T-cell (primary cell): Measurements from ENCODE around the gene PARP11. TPM values are rescaled to one million over a fixed set of nuclear protein-coding genes. Genes with fewer than 3 reads are reported as not detected.

Experiments
- ATAC-seq, 4 experiments: fragments of 200-7000 bp in 3 of 4; fragments of 150-1000 bp in 1 of 4; cut with Tn5 transposase; replicated peaks in 1 of 4; 1 replicate in 3 of 4; 2 replicates in 1 of 4; pipeline ENCODE4 v1.10.0; 2021; ENCODE audit warnings: moderate library complexity in 3 of 4, mild to moderate bottlenecking in 2 of 4, moderate number of reproducible peaks in 1 of 4
- CTCF ChIA-PET, 2 donors: fragments of 300-600 bp; sonication (Branson Sonifier 250); formaldehyde crosslinking; loops; one replicate each; lab custom pipeline; 2022; ENCODE audit warnings: antibody characterized with exemption in 2 of 2; lab: Charles Lee
- POLR2A ChIA-PET, 2 donors: fragments of 300-600 bp; sonication (Branson Sonifier 250); formaldehyde crosslinking; loops; one replicate each; lab custom pipeline; 2022; ENCODE audit warnings: antibody characterized with exemption in 2 of 2; lab: Charles Lee
- DNase-seq, 35 experiments: peaks; one replicate each; pipeline versions ENCODE4 v3.0.0 to v3.0.0-alpha.2; 2013 to 2023
- H3K27ac ChIP-seq: one replicate; pipeline ENCODE4 v1.5.1; 2013; ENCODE audit warnings: low read length
- H3K27me3 ChIP-seq, 2 experiments: replicated peaks in 1 of 2; 1 replicate in 1 of 2; 2 replicates in 1 of 2; pipeline versions ENCODE4 v1.6.1 to v1.7.0; 2013; ENCODE audit warnings: low read length in 1 of 2, mixed read lengths in 1 of 2; ENCODE audit not compliant: control insufficient read depth in 2 of 2, insufficient read depth in 2 of 2; ENCODE audit errors: extremely low read depth in 1 of 2
- H3K36me3 ChIP-seq, 2 donors: 1 replicate in 1 of 2; 2 replicates in 1 of 2; pipeline versions ENCODE4 v1.6.1 to v1.7.0; 2013; ENCODE audit warnings: low read length in 1 of 2; ENCODE audit not compliant: control insufficient read depth in 2 of 2, insufficient read depth in 1 of 2; ENCODE audit errors: extremely low read depth in 1 of 2
- H3K4me1 ChIP-seq, 2 experiments: 1 replicate in 1 of 2; 2 replicates in 1 of 2; pipeline versions ENCODE4 v1.6.1 to v1.7.0; 2013; ENCODE audit warnings: low read length in 2 of 2, mixed read lengths in 1 of 2; ENCODE audit not compliant: insufficient read depth in 2 of 2, control insufficient read depth in 1 of 2; ENCODE audit errors: extremely low read depth in 1 of 2
- H3K4me3 ChIP-seq, 2 donors: 1 replicate in 1 of 2; 2 replicates in 1 of 2; pipeline versions ENCODE4 v1.5.1 to v1.7.0; 2013; ENCODE audit warnings: mild to moderate bottlenecking in 2 of 2, low read length in 1 of 2, moderate library complexity in 1 of 2; ENCODE audit not compliant: control insufficient read depth in 1 of 2; ENCODE audit errors: extremely low read depth in 1 of 2
- H3K9me3 ChIP-seq: 2 replicates; pipeline ENCODE4 v1.7.0; 2013
- H3K27ac Mint-ChIP-seq, 2 donors: one replicate each; pipeline ENCODE4 v1.8.0; 2020 to 2021; ENCODE audit warnings: mild to moderate bottlenecking in 2 of 2, mixed read lengths in 2 of 2
- H3K27me3 Mint-ChIP-seq, 2 donors: one replicate each; pipeline ENCODE4 v1.8.0; 2021 to 2022; ENCODE audit warnings: mixed read lengths in 2 of 2
- H3K36me3 Mint-ChIP-seq: one replicate; pipeline ENCODE4 v1.8.0; 2021; ENCODE audit warnings: mixed read lengths
- H3K4me1 Mint-ChIP-seq, 3 donors: one replicate each; pipeline ENCODE4 v1.8.0; 2020 to 2022; ENCODE audit warnings: mixed read lengths in 3 of 3, mild to moderate bottlenecking in 1 of 3
- H3K4me3 Mint-ChIP-seq, 3 donors: one replicate each; pipeline ENCODE4 v1.8.0; 2020 to 2022; ENCODE audit warnings: mild to moderate bottlenecking in 3 of 3, mixed read lengths in 3 of 3, moderate library complexity in 3 of 3
- H3K9me3 Mint-ChIP-seq, 3 donors: one replicate each; pipeline ENCODE4 v1.8.0; 2020 to 2022; ENCODE audit warnings: mixed read lengths in 3 of 3
- WGBS: methylation state at CpG from one replicate; pipeline ENCODE4 v1.1.5; 2013; ENCODE audit warnings: missing lambda C conversion rate; ENCODE audit not compliant: insufficient coverage; 5-methylcytosine and 5-hydroxymethylcytosine counted together
- total RNA-seq, 35 experiments: library from RNA in 6 of 35; stranded (reverse) in 6 of 35; fragments of 120-200 nt in 1 of 35; gene quantifications; one replicate each; pipeline versions ENCODE4 v1.2.1 to v1.2.4 and lab custom pipeline; 2013 to 2026

Gene PARP11
- total RNA-seq, 5 donors from 2014 or later (not counting 1 experiment from before 2014, with no cell fraction given), result 24.9 to 30.2 (median 26.3) TPM

DNA sequence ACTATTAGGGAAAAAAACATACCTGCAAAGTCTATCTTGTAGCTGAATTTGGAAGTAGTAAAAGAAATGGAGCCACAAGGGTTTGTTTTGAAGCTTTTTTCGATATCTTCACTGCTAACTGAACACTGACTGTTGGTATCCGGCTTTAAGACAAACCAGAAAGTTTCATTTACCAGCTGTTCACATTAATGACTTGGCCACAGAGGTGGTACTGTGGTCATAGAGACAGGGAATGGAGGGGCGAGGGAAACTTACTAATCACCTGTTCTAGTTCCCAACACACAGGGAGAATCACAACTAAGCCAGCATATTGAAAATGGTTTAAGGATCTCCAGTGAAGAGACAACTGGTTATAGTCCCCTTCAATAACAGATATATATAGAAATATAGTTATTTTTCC, 44.3 kb downstream of the PARP11 start:
- Mint-ChIP-seq H3K27ac (no peak overlapping the region), H3K36me3 (peaks cover 30% of the 10 kb centered on the region), H3K27me3 (no peaks in the 10 kb centered on the region), H3K9me3 (no peaks in the 10 kb centered on the region), H3K4me3 (no peak overlapping the region), H3K4me1 (peaks cover 7 to 23% (median 17%) of the 10 kb centered on the region in 3 donors)
- ChIA-PET CTCF (interaction anchor here in 1 of 2 donors (0.6 kb wide), 1 partner anchor 446 kb away, joined by 6 read pairs; no protein-coding TSS in a partner anchor), POLR2A (no interaction called here)
- Histone ChIP-seq H3K36me3 (peaks cover 0 to 34% of the 10 kb centered on the region in 2 donors), H3K4me3 (no peak overlapping the region), H3K4me1 (peaks cover 2 to 3% of the 10 kb centered on the region in 2 experiments), H3K27me3 (no peaks in the 10 kb centered on the region), H3K9me3 (no peaks in the 10 kb centered on the region), H3K27ac (no peak overlapping the region)
- no peak for ATAC-seq
- DNase-seq, result no peak
- 100% methylated on average over 1 of the region's 3 CpGs for whole genome bisulfite sequencing

- 100% methylated on average over 1 of the region's 3 CpGs for WGBS
- POLR2A ChIA-PET, result no interaction called here
- Mint-ChIP-seq H3K36me3 (peaks cover 37% of the 10 kb centered on the region), H3K9me3 (no peaks in the 10 kb centered on the region), H3K4me1 (peaks cover 0 to 13% (median 7%) of the 10 kb centered on the region in 3 donors), H3K27ac (no peak overlapping the region), H3K27me3 (no peaks in the 10 kb centered on the region), H3K4me3 (no peak overlapping the region)
- Histone ChIP-seq H3K36me3 (peaks cover 2 to 37% of the 10 kb centered on the region in 2 donors), H3K4me3 (no peak overlapping the region), H3K9me3 (no peaks in the 10 kb centered on the region), H3K27me3 (no peaks in the 10 kb centered on the region), H3K27ac (no peak overlapping the region), H3K4me1 (no peaks in the 10 kb centered on the region)
- ATAC-seq (no peak), DNase-seq (no peak)
- CTCF ChIA-PET, result interaction anchor here in 1 of 2 donors (0.7 kb wide), 1 partner anchor 1875 kb away, joined by 4 read pairs; no protein-coding TSS in a partner anchor
Measured at GRCh38 chr12:3827301-3828000, 45.7 kb downstream of the PARP11 start.

DNA sequence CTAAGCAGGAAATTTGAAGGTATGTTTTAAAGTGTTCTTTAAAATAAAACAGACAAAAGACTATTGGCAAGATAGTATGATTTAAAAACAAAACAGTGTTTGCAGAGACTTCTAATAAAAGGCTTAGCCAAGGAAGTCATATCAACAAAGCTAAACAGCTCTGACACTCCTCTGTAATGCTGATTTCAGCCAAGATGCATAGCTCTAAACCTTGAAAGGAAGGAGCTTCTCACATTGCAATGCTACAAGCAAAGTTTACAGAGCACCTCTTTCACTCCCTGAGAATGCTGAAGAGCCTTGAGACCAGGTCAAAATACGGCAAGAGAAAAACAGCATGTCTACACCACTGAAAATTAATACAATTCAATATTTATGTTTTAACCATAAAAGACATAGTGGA, 51.8 kb downstream of the PARP11 start:
- Histone ChIP-seq H3K36me3 (peaks cover 2 to 39% of the 10 kb centered on the region in 2 donors), H3K4me3 (no peak overlapping the region), H3K4me1 (no peaks in the 10 kb centered on the region), H3K9me3 (no peaks in the 10 kb centered on the region), H3K27ac (no peak overlapping the region), H3K27me3 (no peaks in the 10 kb centered on the region)
- Mint-ChIP-seq H3K9me3 (no peaks in the 10 kb centered on the region), H3K36me3 (peaks cover 38% of the 10 kb centered on the region), H3K27ac (no peak overlapping the region), H3K4me3 (no peak overlapping the region), H3K27me3 (no peaks in the 10 kb centered on the region), H3K4me1 (no peaks in the 10 kb centered on the region)
- no CpG with 5 or more reads among the region's 1 CpG for WGBS
- ChIA-PET POLR2A (no interaction called here), CTCF (no interaction called here)
- DNase-seq (no peak), ATAC-seq (no peak)

DNA sequence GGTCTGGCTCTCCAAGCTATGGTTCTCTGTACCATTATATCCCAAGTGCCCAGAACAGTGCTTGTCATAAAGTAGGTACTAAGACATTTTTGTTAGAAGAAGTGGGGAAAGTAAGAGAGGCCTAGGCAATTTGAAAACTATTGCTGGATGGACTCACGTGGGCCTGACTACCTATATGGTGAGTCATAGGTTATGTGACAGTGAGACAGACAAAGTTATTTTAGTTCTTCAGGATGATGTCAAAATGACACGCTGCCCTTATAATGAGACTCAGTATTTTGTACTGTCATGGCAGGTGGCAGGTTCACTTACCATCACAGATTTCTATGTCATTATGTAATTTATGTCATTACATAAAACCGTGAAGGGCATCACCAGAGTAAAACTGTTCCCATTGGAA, 53.1 kb downstream of the PARP11 start:
- H3K27ac Mint-ChIP-seq, result no peak overlapping the region
- peaks cover 33% of the 10 kb centered on the region for H3K36me3 Mint-ChIP-seq

DNA sequence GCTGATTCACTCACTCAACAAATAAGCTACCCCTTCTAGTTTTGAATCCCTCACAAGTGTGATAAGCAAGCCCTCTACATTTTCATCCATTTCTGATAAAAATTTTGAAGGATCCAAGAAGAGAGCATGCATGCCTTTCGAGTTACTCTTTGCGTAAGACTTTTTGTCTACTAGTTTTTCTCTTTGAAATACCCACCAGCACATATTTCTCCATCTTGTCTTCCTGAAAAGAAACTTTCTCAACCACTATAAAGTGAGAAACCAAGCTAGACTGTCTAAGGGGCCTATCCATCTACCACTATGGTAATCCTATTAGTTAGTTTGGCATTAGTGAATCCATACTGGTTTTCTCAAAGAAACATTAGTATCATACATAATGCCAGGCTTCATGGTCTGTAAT, 56.9 kb downstream of the PARP11 start:
- no peak overlapping the region for H3K27ac ChIP-seq
- ChIA-PET POLR2A (no interaction called here), CTCF (interaction anchor here in 1 of 2 donors (1.2 kb wide), 1 partner anchor 12 kb away, joined by 11 read pairs; no protein-coding TSS in a partner anchor)
- peaks cover 0 to 4% (median 3%) of the 10 kb centered on the region in 3 donors for H3K4me1 Mint-ChIP-seq
- no peaks in the 10 kb centered on the region for H3K9me3 Mint-ChIP-seq
- H3K9me3 ChIP-seq, result no peaks in the 10 kb centered on the region
- no peaks in the 10 kb centered on the region for H3K4me1 ChIP-seq
- DNase-seq (no peak), ATAC-seq (no peak)
- no peak overlapping the region for H3K4me3 ChIP-seq
- no peaks in the 10 kb centered on the region for H3K27me3 Mint-ChIP-seq
- no CpG with 5 or more reads among the region's 2 CpGs for WGBS
- no peak overlapping the region for H3K4me3 Mint-ChIP-seq
- H3K27ac Mint-ChIP-seq, result no peak overlapping the region
- peaks cover 0 to 47% of the 10 kb centered on the region in 2 donors for H3K36me3 ChIP-seq
- no peaks in the 10 kb centered on the region for H3K27me3 ChIP-seq
- H3K36me3 Mint-ChIP-seq, result peaks cover 38% of the 10 kb centered on the region

More for the DNA sequence above, 53.1 kb downstream of the PARP11 start:
- ChIA-PET CTCF (no interaction called here), POLR2A (no interaction called here)
- no peak for ATAC-seq
- WGBS, result 82% methylated on average over 1 of the region's 3 CpGs
- H3K9me3 Mint-ChIP-seq, result no peaks in the 10 kb centered on the region
- H3K27me3 Mint-ChIP-seq, result no peaks in the 10 kb centered on the region
- peaks cover 2 to 37% of the 10 kb centered on the region in 2 donors for H3K36me3 ChIP-seq
- no peaks in the 10 kb centered on the region for H3K4me1 ChIP-seq
- H3K27me3 ChIP-seq, result no peaks in the 10 kb centered on the region
- H3K4me1 Mint-ChIP-seq, result peaks cover 0 to 3% (median 0%) of the 10 kb centered on the region in 3 donors
- H3K27ac ChIP-seq, result no peak overlapping the region
- H3K4me3 Mint-ChIP-seq, result no peak overlapping the region
- no peak for DNase-seq
- no peaks in the 10 kb centered on the region for H3K9me3 ChIP-seq
- H3K4me3 ChIP-seq, result no peak overlapping the region

- Histone ChIP-seq H3K27ac (no peak overlapping the region), H3K4me3 (no peak overlapping the region), H3K27me3 (no peaks in the 10 kb centered on the region), H3K4me1 (no peaks in the 10 kb centered on the region), H3K9me3 (no peaks in the 10 kb centered on the region), H3K36me3 (peaks cover 0 to 47% of the 10 kb centered on the region in 2 donors)
- Mint-ChIP-seq H3K27ac (no peak overlapping the region), H3K4me1 (peaks cover 8 to 9% (median 9%) of the 10 kb centered on the region in 3 donors), H3K36me3 (peaks cover 44% of the 10 kb centered on the region), H3K27me3 (no peaks in the 10 kb centered on the region), H3K4me3 (no peak overlapping the region), H3K9me3 (no peaks in the 10 kb centered on the region)
- ATAC-seq, result no peak
- no CpG with 5 or more reads among the region's 4 CpGs for WGBS
- ChIA-PET CTCF (interaction anchor here in 1 of 2 donors (0.6 to 1.2 kb wide), 2 partner anchors 10 to 601 kb away, joined by 3 to 11 read pairs; no protein-coding TSS in a partner anchor), POLR2A (no interaction called here)
- no peak for DNase-seq
Measured at GRCh38 chr12:3815094-3815766, 58.0 kb downstream of the PARP11 start.
